NCI-H774 (cell line): ENCODE results near the gene MOGAT3.

Experiments used
- DNase-seq: peaks from one replicate; lab custom pipeline; 2025; lab: John Stamatoyannopoulos, UW

MOGAT3 gene

GRCh38 chr7:101160910-101161309, 39.9 kb downstream of the MOGAT3 start:
- DNase-seq: no peak

- DNase-seq: no peak
Measured at GRCh38 chr7:101159696-101160674, 40.9 kb downstream of the MOGAT3 start.

GRCh38 chr7:101156866-101157589, 43.8 kb downstream of the MOGAT3 start:
- DNase-seq: no peak

GRCh38 chr7:101156277-101156676, 44.6 kb downstream of the MOGAT3 start:
- DNase-seq: no peak

GRCh38 chr7:101155303-101155702, 45.5 kb downstream of the MOGAT3 start:
- DNase-seq: no peak

- DNase-seq: no peak
Measured at GRCh38 chr7:101154693-101155102, 46.1 kb downstream of the MOGAT3 start.

- DNase-seq: peak; percentile 96
Measured at GRCh38 chr7:101153969-101154692, 46.7 kb downstream of the MOGAT3 start, which contains the start of gene AP1S1. Gene AP1S1, plus strand, starts transcription at chr7:101154476. Its CDS starts 39 bp downstream, at chr7:101154515.

GRCh38 chr7:101151908-101152651, 48.8 kb downstream of the MOGAT3 start:
- DNase-seq: no peak
